Ovary (tissue), 9 donors: ENCODE data around the gene AMOTL1. TPM values are rescaled to one million over a fixed set of nuclear protein-coding genes. Genes with fewer than 3 reads are reported as not detected.
"Not testable (repeated sequence)": the region's sequence is repeated elsewhere in the genome, so short reads cannot be mapped to it uniquely, and the experiment has no call there.

Experiments
- DNase-seq, 5 donors: peaks; one replicate each; pipeline ENCODE4 v3.0.0-alpha.2; 2019 to 2020
- H3K27ac ChIP-seq, 2 donors: fragments of 200-600 bp; one replicate each; pipeline versions ENCODE4 v1.5.1 to v1.8.0; 2019 to 2022
- H3K27me3 ChIP-seq: fragments of 200-600 bp; one replicate; pipeline ENCODE4 v1.8.0; 2022
- H3K36me3 ChIP-seq: fragments of 200-600 bp; sonication (generic); one replicate; pipeline ENCODE4 v1.5.1; 2019
- H3K4me1 ChIP-seq: one replicate; pipeline ENCODE4 v1.8.1; 2013; ENCODE audit warnings: mild to moderate bottlenecking, moderate library complexity; ENCODE audit not compliant: insufficient read depth
- H3K4me3 ChIP-seq: fragments of 200-600 bp; sonication (generic); one replicate; pipeline ENCODE4 v1.5.1; 2017
- H3K9me3 ChIP-seq, 2 donors: fragments of 200-600 bp in 1 of 2; sonication (generic) in 1 of 2; one replicate each; pipeline versions ENCODE4 v1.5.1 to v1.8.1; 2013 to 2019; ENCODE audit warnings: mild to moderate bottlenecking in 1 of 2, moderate library complexity in 1 of 2
- CTCF ChIP-seq, 3 donors: fragments of 450-650 bp in 2 of 3; fragments of 200-600 bp in 1 of 3; IDR thresholded peaks; one replicate each; pipeline versions ENCODE4 v1.5.1 to v1.8.0; 2016 to 2022; ENCODE audit warnings: antibody characterized with exemption in 3 of 3, mild to moderate bottlenecking in 1 of 3
- EP300 ChIP-seq: sonication (generic); formaldehyde crosslinking; IDR thresholded peaks from one replicate; pipeline ENCODE4 v1.6.1; 2017; ENCODE audit warnings: antibody characterized with exemption
- POLR2A ChIP-seq: fragments of 450-650 bp; IDR thresholded peaks from one replicate; pipeline ENCODE4 v1.6.1; 2017; ENCODE audit warnings: antibody characterized with exemption, mild to moderate bottlenecking, moderate library complexity
- WGBS, 3 donors: extraction: QIAGEN DNeasy Blood & Tissue Kit in 1 of 3; methylation state at CpG; one replicate each; pipeline versions ENCODE4 v1.1.5 to v1.1.7; 2013 to 2017; 5-methylcytosine and 5-hydroxymethylcytosine counted together
- intact Hi-C, 4 donors: fragments of 100-400 bp; cut with DNase I; formaldehyde crosslinking; loops; one replicate each; pipeline versions ENCODE4 v1.11.0 to v1.15.1; 2022 to 2023
- polyA plus RNA-seq, 2 donors: library from polyadenylated mRNA; stranded (reverse); fragments of 200-250 nt in 1 of 2; fragments of 350-450 nt in 1 of 2; fragmentation: Illumina TruSeq in 1 of 2; extraction: RNeasy Lipid Tissue Mini Kit (QIAGEN cat#74804) in 1 of 2; gene quantifications; one replicate each; pipeline ENCODE4 v1.2.3, GENCODE V29; 2013 to 2014
- total RNA-seq, 7 donors: library from RNA; depleted of rRNA in 2 of 7; stranded (reverse); fragments of >200 nt in 2 of 7; fragmentation: NEBNext Ultra II Directional in 3 of 7; extraction: Animal tissue kit (Norgen Biotek cat#: 25700) in 3 of 7; gene quantifications; one replicate each; pipeline versions ENCODE4 v1.1.0 to v1.2.4, GENCODE V29; 2016 to 2023
- donor health status: DM: no; HTN: no; CAD: no; lungs with moderate emphysema.
- donor health status: DM: no; HTN: no; CAD: no.
- donor health status: Bipolar disorder and iron deficiency.
- donor health status: DM: yes; HTN: yes; CAD: no.
- donor health status: DM: no; HTN: no; CAD: no.
- donor health status: DM: yes; HTN: yes; CAD: no.

AMOTL1 gene
- total and polyA plus RNA-seq, 9 donors, result 5.4 to 24.8 (median 13.6) TPM

GRCh38 chr11:94804874-94805273 is 36.7 kb downstream of the AMOTL1 start:
- no peaks in the 10 kb centered on the region for H3K36me3 ChIP-seq
- peaks cover 14% of the 10 kb centered on the region for H3K4me1 ChIP-seq
- TF ChIP-seq POLR2A (no peak), EP300 (no peak), CTCF (IDR thresholded peaks at IDR 0.05) (no peak)
- H3K9me3 ChIP-seq, result no peaks in the 10 kb centered on the region
- H3K4me3 ChIP-seq, result no peak overlapping the region
- H3K27me3 ChIP-seq, result no peaks in the 10 kb centered on the region
- WGBS, 3 donors, result 64 to 80% (median 76%) methylated on average over 4 of the region's 4 CpGs
- intact Hi-C loops, result no loop called here
- no peak for DNase-seq
- H3K27ac ChIP-seq, result no peak overlapping the region

- TF ChIP-seq EP300, result no peak
- TF ChIP-seq CTCF (IDR thresholded peaks at IDR 0.05), result no peak
- no peak for TF ChIP-seq POLR2A
- no peak overlapping the region for H3K27ac ChIP-seq
- no peaks in the 10 kb centered on the region for H3K27me3 ChIP-seq
- DNase-seq, result no peak
- H3K36me3 ChIP-seq, result no peaks in the 10 kb centered on the region
- 52 to 87% (median 55%) methylated on average over 1 of the region's 1 CpG for WGBS, 3 donors
- intact Hi-C loops, result no loop called here
- peaks cover 6% of the 10 kb centered on the region for H3K4me1 ChIP-seq
- no peaks in the 10 kb centered on the region for H3K9me3 ChIP-seq
- no peak overlapping the region for H3K4me3 ChIP-seq
Measured at GRCh38 chr11:94806014-94806413, 37.9 kb downstream of the AMOTL1 start.

- H3K4me3 ChIP-seq, result no peak overlapping the region
- no peak for DNase-seq
- WGBS, 3 donors, result 29 to 40% (median 32%) methylated on average over 4 of the region's 4 CpGs
- no peak overlapping the region for H3K27ac ChIP-seq
- no peaks in the 10 kb centered on the region for H3K27me3 ChIP-seq
- intact Hi-C loops, result no loop called here
- H3K36me3 ChIP-seq, result no peaks in the 10 kb centered on the region
- no peaks in the 10 kb centered on the region for H3K9me3 ChIP-seq
- peaks cover 4% of the 10 kb centered on the region for H3K4me1 ChIP-seq
- TF ChIP-seq EP300, result no peak
- no peak for TF ChIP-seq POLR2A
- no peak for TF ChIP-seq CTCF (IDR thresholded peaks at IDR 0.05)
Measured at GRCh38 chr11:94806419-94806818, 38.3 kb downstream of the AMOTL1 start.

- Histone ChIP-seq H3K9me3 (no peaks in the 10 kb centered on the region), H3K4me3 (no peak overlapping the region), H3K4me1 (peaks cover 2% of the 10 kb centered on the region), H3K27ac (no peak overlapping the region), H3K27me3 (no peaks in the 10 kb centered on the region), H3K36me3 (no peaks in the 10 kb centered on the region)
- no peak for DNase-seq
- WGBS, 3 donors, result 75 to 83% (median 82%) methylated on average over 5 of the region's 5 CpGs
- TF ChIP-seq EP300 (no peak), CTCF (IDR thresholded peaks at IDR 0.05) (no peak), POLR2A (no peak)
- intact Hi-C loops, result no loop called here
Measured at GRCh38 chr11:94809251-94809650, 41.1 kb downstream of the AMOTL1 start.

GRCh38 chr11:94812724-94813720 is 44.9 kb downstream of the AMOTL1 start:
- WGBS, 3 donors, result 91 to 94% (median 94%) methylated on average over 8 of the region's 9 CpGs
- H3K4me3 ChIP-seq, H3K27me3 ChIP-seq, intact Hi-C loops, H3K9me3 ChIP-seq, H3K27ac ChIP-seq, H3K4me1 ChIP-seq, H3K36me3 ChIP-seq, DNase-seq: not testable (repeated sequence)
